GM12878 (cell line): ENCODE data around the gene PCDHGA6. TPM values are rescaled to one million over a fixed set of nuclear protein-coding genes. Genes with fewer than 3 reads are reported as not detected.
"Not testable (repeated sequence)": the region's sequence is repeated elsewhere in the genome, so short reads cannot be mapped to it uniquely, and the experiment has no call there.

Source experiments
- ATAC-seq: fragments of 200-7000 bp; cut with Tn5 transposase; 3 replicates; pipeline ENCODE4 v1.9.1; 2020; ENCODE audit warnings: mild to moderate bottlenecking, moderate library complexity
- BruUV-seq: library from RNA; stranded (reverse); fragments of 400-500 nt; replicated peaks from 2 replicates; lab custom pipeline; 2021; lab: Mats Ljungman, UMichigan
- CTCF ChIA-PET: fragments of 300-600 bp; sonication (Branson Sonifier 250); formaldehyde crosslinking; extraction: SDS; loops from one replicate; lab custom pipeline; 2021; ENCODE audit warnings: inconsistent platforms; lab: Yijun Ruan, JAX
- POLR2A ChIA-PET: fragments of 350-600 bp; formaldehyde crosslinking; extraction: SDS; loops from one replicate; lab custom pipeline; 2021; ENCODE audit warnings: inconsistent platforms; lab: Charles Lee
- RAD21 ChIA-PET: fragments of 300-600 bp; sonication (Branson Sonifier 250); formaldehyde crosslinking; loops from one replicate; lab custom pipeline; 2023; ENCODE audit warnings: antibody characterized with exemption; ENCODE audit not compliant: unreplicated experiment; lab: Charles Lee
- SMC1A ChIA-PET: fragments of 300-600 bp; sonication (Branson Sonifier 250); formaldehyde crosslinking; loops from one replicate; lab custom pipeline; 2023; ENCODE audit not compliant: unreplicated experiment, uncharacterized antibody; lab: Charles Lee
- DNase-seq: peaks from one replicate; pipeline ENCODE4 v3.0.0-alpha.2; 2011; ENCODE audit warnings: low read depth, low spot score
- FAIRE-seq: peaks from 3 replicates; lab custom pipeline; 2011; peaks lifted over from hg19 to GRCh38; lab: Jason Lieb, UNC
- H2AFZ ChIP-seq: 2 replicates; pipeline ENCODE4 v1.6.0; 2011; ENCODE audit warnings: low read depth, low read length, control low read depth; ENCODE audit not compliant: control insufficient read depth
- H3K27ac ChIP-seq: 2 replicates; pipeline ENCODE4 v1.5.1; 2011; ENCODE audit warnings: control low read depth; ENCODE audit not compliant: control insufficient read depth, insufficient read depth
- H3K27me3 ChIP-seq, 2 experiments: replicated peaks in 1 of 2; 2 replicates each; pipeline versions ENCODE4 v1.6.0 to v1.6.1; 2011; ENCODE audit warnings: low read length in 1 of 2; ENCODE audit not compliant: control insufficient read depth in 2 of 2, insufficient read depth in 2 of 2
- H3K36me3 ChIP-seq, 2 experiments: 2 replicates each; pipeline ENCODE4 v1.5.1; 2011; ENCODE audit warnings: low read length in 1 of 2; ENCODE audit not compliant: control insufficient read depth in 2 of 2, insufficient read depth in 2 of 2
- H3K4me1 ChIP-seq: 2 replicates; pipeline ENCODE4 v1.6.1; 2011; ENCODE audit warnings: mild to moderate bottlenecking, low read length, moderate library complexity, mixed read lengths; ENCODE audit not compliant: control insufficient read depth, insufficient read depth
- H3K4me2 ChIP-seq: 2 replicates; pipeline ENCODE4 v1.6.0; 2011; ENCODE audit warnings: control low read depth; ENCODE audit not compliant: control insufficient read depth, insufficient read depth
- H3K4me3 ChIP-seq: fragments of 200-600 bp; sonication (generic); 2 replicates; pipeline ENCODE4 v1.5.1; 2016
- H3K79me2 ChIP-seq: 2 replicates; pipeline ENCODE4 v1.6.0; 2011; ENCODE audit warnings: low read length; ENCODE audit not compliant: control insufficient read depth, insufficient read depth
- H3K9ac ChIP-seq: 2 replicates; pipeline ENCODE4 v1.8.0; 2011; ENCODE audit warnings: low read length, control low read depth, mixed read lengths; ENCODE audit not compliant: control insufficient read depth, insufficient read depth
- H3K9me3 ChIP-seq: replicated peaks from 3 replicates; pipeline ENCODE4 v1.5.1; 2011; ENCODE audit warnings: mild to moderate bottlenecking, low read length; ENCODE audit not compliant: control insufficient read depth, insufficient read depth
- H4K20me1 ChIP-seq: 2 replicates; pipeline ENCODE4 v1.6.0; 2011; ENCODE audit not compliant: control insufficient read depth, insufficient read depth
- CBX5 ChIP-seq: sonication (generic); IDR thresholded peaks from 2 replicates; pipeline ENCODE4 v1.6.1; 2016; ENCODE audit warnings: low read depth, moderate library complexity, mild to moderate bottlenecking, inconsistent platforms
- NRF1 ChIP-seq: conservative IDR thresholded peaks from 2 replicates; pipeline ENCODE4 v1.6.1; 2011; ENCODE audit warnings: mild to moderate bottlenecking, low read depth, low read length, improper control_type of control experiment
- RAD21 ChIP-seq: IDR thresholded peaks from 2 replicates; pipeline ENCODE4 v1.6.1; 2011; ENCODE audit warnings: mild to moderate bottlenecking, low read depth, low read length, moderate library complexity; ENCODE audit not compliant: insufficient read depth
- WGBS: methylation state at CpG from one replicate; pipeline ENCODE4 v1.1.6; 2016; ENCODE audit warnings: low lambda C conversion rate; ENCODE audit not compliant: insufficient replicate concordance, insufficient coverage; ENCODE audit errors: missing lambda C conversion rate; 5-methylcytosine and 5-hydroxymethylcytosine counted together
- in situ Hi-C: fragments of 300-500 bp; cut with MboI; formaldehyde crosslinking; loops from 9 replicates; pipeline ENCODE4 v1.14.3; 2018; ENCODE audit warnings: mixed read lengths
- intact Hi-C: fragments of 100-400 bp; cut with micrococcal nuclease; formaldehyde crosslinking; loops from one replicate; pipeline ENCODE4 v1.14.2; 2022; ENCODE audit not compliant: unreplicated experiment
- polyA plus RNA-seq, 11 experiments: library from polyadenylated mRNA; depleted of rRNA in 4 of 11; unstranded in 6 of 11; stranded (reverse) in 5 of 11; fragments of >200 nt; fragmentation: Nextera tagmentation in 4 of 11; fragmentation: Illumina TruSeq in 1 of 11; extraction: Ambion mirVana in 4 of 11; extraction: Trizol in 1 of 11; gene quantifications; 1 replicate in 1 of 11; 2 replicates in 10 of 11; pipeline versions ENCODE4 v1.2.1 to v1.2.3, GENCODE V29; 2011 to 2016; ENCODE audit warnings: inconsistent platforms in 2 of 11, missing spikeins in 2 of 11, low read depth in 1 of 11
- total RNA-seq, 4 experiments: library from RNA; depleted of rRNA in 3 of 4; stranded (reverse); fragments of >200 nt in 3 of 4; fragmentation: Illumina TruSeq in 1 of 4; extraction: Trizol in 1 of 4; gene quantifications; 2 replicates each; pipeline versions ENCODE4 v1.2.1 to v1.2.3, GENCODE V29; 2013 to 2021
- TF ChIP-seq, protein P1 (sequence below), 3 experiments: IDR thresholded peaks in 2 of 3; conservative IDR thresholded peaks in 1 of 3; 2 replicates each; pipeline ENCODE4 v1.5.1; 2011; ENCODE audit warnings: low read depth in 3 of 3, low read length in 3 of 3, mild to moderate bottlenecking in 3 of 3, control low read depth in 2 of 3, moderate library complexity in 2 of 3, inconsistent platforms in 1 of 3, mixed read lengths in 1 of 3; ENCODE audit not compliant: control insufficient read depth in 2 of 3, insufficient read depth in 1 of 3; ENCODE audit errors: extremely low read depth in 1 of 3

The PCDHGA6 gene
- total and polyA plus RNA-seq, 10 of the 15 experiments (the other 5 are each of a cell fraction or from before 2014, with no cell fraction given), result 0.04 to 0.60 (median 0.15) TPM; not detected in 3

DNA sequence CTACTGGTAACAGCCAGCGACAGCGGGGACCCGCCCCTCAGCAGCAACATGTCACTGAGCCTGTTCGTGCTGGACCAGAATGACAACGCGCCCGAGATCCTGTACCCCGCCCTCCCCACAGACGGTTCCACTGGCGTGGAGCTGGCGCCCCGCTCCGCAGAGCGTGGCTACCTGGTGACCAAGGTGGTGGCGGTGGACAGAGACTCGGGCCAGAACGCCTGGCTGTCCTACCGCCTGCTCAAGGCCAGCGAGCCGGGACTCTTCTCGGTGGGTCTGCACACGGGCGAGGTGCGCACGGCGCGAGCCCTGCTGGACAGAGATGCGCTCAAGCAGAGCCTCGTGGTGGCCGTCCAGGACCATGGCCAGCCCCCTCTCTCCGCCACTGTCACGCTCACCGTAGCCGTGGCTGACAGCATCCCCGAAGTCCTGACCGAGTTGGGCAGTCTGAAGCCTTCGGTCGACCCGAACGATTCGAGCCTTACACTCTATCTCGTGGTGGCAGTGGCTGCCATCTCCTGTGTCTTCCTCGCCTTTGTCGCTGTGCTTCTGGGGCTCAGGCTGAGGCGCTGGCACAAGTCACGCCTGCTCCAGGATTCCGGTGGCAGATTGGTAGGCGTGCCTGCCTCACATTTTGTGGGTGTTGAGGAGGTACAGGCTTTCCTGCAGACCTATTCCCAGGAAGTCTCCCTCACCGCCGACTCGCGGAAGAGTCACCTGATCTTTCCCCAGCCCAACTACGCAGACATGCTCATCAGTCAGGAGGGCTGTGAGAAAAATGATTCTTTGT, 20.9 kb downstream of the PCDHGA6 start:
- H3K27ac ChIP-seq, in situ Hi-C loops, H4K20me1 ChIP-seq, H3K36me3 ChIP-seq, H3K27me3 ChIP-seq, H3K9ac ChIP-seq, RAD21 ChIA-PET, BruUV-seq, FAIRE-seq, H3K79me2 ChIP-seq, H3K9me3 ChIP-seq, SMC1A ChIA-PET, H3K4me3 ChIP-seq, intact Hi-C loops, H3K4me2 ChIP-seq, POLR2A ChIA-PET, H3K4me1 ChIP-seq, H2AFZ ChIP-seq, ATAC-seq, DNase-seq: not testable (repeated sequence)
- 96% methylated on average over 34 of the region's 53 CpGs for WGBS
- CTCF ChIA-PET, result interaction anchor here (0.6 to 1.6 kb wide), 6 partner anchors 12 to 169 kb away, joined by 3 to 6 read pairs (median 4); partner anchors contain the start of genes PCDHGA10 and PCDHGA12

DNA sequence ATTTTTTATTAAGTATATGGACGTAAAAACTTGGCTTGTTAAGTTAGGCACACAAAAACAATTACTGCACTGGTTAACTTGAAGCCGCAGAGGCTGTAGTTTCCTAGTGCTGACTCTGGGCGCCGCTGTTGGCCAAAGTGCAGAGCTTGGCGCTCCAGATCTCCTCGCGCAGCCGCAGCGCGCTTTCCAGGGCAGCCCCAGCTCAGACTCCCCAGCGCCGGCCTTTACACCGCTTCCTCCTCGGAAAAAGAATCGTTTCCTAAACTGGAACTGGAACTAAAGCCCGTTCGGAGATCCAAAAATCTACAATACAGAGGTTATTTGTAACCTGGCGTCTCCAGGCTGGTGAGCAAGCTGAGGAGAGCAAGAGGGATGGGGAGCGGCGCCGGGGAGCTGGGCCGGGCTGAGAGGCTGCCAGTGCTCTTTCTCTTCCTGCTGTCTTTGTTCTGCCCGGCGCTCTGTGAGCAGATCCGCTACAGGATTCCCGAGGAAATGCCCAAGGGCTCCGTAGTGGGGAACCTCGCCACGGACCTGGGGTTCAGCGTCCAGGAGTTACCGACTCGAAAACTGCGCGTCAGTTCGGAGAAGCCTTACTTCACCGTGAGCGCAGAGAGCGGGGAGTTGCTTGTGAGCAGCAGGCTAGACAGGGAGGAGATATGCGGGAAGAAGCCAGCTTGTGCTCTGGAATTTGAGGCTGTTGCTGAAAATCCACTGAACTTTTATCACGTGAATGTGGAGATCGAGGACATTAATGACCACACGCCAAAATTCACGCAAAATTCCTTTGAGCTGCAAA, 24.3 kb downstream of the PCDHGA6 start, which contains the start of gene PCDHGB5:
PCDHGB5 (plus strand) TSS at position 192 of the 796 bp plus-strand sequence; CDS start at position 373, 181 bp downstream.
- H3K79me2 ChIP-seq, H3K27me3 ChIP-seq, H3K36me3 ChIP-seq, in situ Hi-C loops, H4K20me1 ChIP-seq, intact Hi-C loops, H3K27ac ChIP-seq, H3K4me1 ChIP-seq, H3K9ac ChIP-seq, H2AFZ ChIP-seq, POLR2A ChIA-PET, H3K4me2 ChIP-seq: not testable (repeated sequence)
- Histone ChIP-seq H3K9me3 (peaks cover 18% of the 10 kb centered on the region; the same call in 2 of the 3 replicates), H3K4me3 (peak within 1 kb of the TSS; percentile 53; the same call in 1 of the 2 replicates)
- peak; percentile 38 for FAIRE-seq
- SMC1A ChIA-PET, result interaction anchor here (1.3 kb wide), 1 partner anchor 160 kb away, joined by 5 read pairs; no protein-coding TSS in a partner anchor
- RAD21 ChIA-PET, result interaction anchor here (1.4 kb wide), 1 partner anchor 15 kb away, joined by 4 read pairs; the partner anchor contains the start of gene PCDHGA10
- ATAC-seq, result peak; percentile 82
- CTCF ChIA-PET, result interaction anchor here (0.9 to 1.7 kb wide), 10 partner anchors 10 to 166 kb away, joined by 3 to 8 read pairs (median 4); partner anchors contain the start of genes PCDHGA1, PCDHGA10, PCDHGA12 and PCDHGB3
- 8% methylated on average over 26 of the region's 43 CpGs for WGBS
- 0 out of 2 replicates have a peak, but pooled peaks have one; percentile 12 for TF ChIP-seq NRF1
- TF ChIP-seq, protein P1, sequence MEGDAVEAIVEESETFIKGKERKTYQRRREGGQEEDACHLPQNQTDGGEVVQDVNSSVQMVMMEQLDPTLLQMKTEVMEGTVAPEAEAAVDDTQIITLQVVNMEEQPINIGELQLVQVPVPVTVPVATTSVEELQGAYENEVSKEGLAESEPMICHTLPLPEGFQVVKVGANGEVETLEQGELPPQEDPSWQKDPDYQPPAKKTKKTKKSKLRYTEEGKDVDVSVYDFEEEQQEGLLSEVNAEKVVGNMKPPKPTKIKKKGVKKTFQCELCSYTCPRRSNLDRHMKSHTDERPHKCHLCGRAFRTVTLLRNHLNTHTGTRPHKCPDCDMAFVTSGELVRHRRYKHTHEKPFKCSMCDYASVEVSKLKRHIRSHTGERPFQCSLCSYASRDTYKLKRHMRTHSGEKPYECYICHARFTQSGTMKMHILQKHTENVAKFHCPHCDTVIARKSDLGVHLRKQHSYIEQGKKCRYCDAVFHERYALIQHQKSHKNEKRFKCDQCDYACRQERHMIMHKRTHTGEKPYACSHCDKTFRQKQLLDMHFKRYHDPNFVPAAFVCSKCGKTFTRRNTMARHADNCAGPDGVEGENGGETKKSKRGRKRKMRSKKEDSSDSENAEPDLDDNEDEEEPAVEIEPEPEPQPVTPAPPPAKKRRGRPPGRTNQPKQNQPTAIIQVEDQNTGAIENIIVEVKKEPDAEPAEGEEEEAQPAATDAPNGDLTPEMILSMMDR (IDR thresholded peaks at IDR 0.05 in 2 of 3, conservative IDR thresholded peaks at IDR 0.05 in 1 of 3; ENCODE audit: control insufficient read depth in 2 of 3, extremely low read depth in 1 of 3, insufficient read depth in 1 of 3, low read depth in 3 of 3, low read length in 3 of 3), result peak; percentile 40 to 57 (median 41); a peak in 5 of 6 replicates
- peak; percentile 37 for TF ChIP-seq RAD21
- peak; percentile 60; the same call in 1 of the 2 replicates for TF ChIP-seq CBX5
- TF ChIP-seq, all 136 proteins: peak for 4; not testable (repeated sequence) for 132
- BruUV-seq, DNase-seq: not testable (repeated sequence)
